GM20000 (cell line): ENCODE measurements around the gene RHPN2.
"Not testable (repeated sequence)": the region's sequence is repeated elsewhere in the genome, so short reads cannot be mapped to it uniquely, and the experiment has no call there.

Experiments used
- DNase-seq: peaks from one replicate; pipeline ENCODE4 v3.0.0; 2012; ENCODE audit warnings: low spot score
- CTCF ChIP-seq: IDR thresholded peaks from 2 replicates; pipeline ENCODE4 v1.5.1; 2012; ENCODE audit warnings: mild to moderate bottlenecking, control low read depth; ENCODE audit errors: extremely low read depth, missing control alignments

The RHPN2 gene

GRCh38 chr19:33022472-33023116 is 42.1 kb downstream of the RHPN2 start:
- TF ChIP-seq CTCF, result no peak
- DNase-seq, result no peak

- DNase-seq, result not testable (repeated sequence)
These were observed 53.8 kb downstream of the RHPN2 start for GRCh38 chr19:33010891-33011290.

DNA sequence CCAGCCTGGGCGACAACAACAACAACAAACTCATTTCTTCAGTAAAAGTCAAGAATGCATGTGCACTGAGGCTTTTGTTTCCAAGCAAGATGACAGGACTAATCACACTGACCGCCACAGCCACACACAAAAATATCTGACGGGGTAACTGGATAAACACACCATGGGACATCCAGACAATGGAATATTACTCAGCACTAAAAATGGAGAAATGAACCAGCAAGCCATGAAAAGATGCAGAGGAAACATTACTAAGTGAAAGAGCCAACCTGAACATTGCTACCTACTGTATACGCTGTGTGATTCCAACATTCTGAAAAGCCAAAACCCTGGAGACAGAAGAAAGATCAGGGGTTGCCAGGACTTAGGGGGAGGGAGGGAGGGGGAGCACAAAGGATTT is 56.0 kb downstream of the RHPN2 start:
- no peak for TF ChIP-seq CTCF
- no peak for DNase-seq

- DNase-seq, result no peak
- no peak for TF ChIP-seq CTCF
These were observed 59.2 kb downstream of the RHPN2 start for GRCh38 chr19:33005440-33005839.

DNA sequence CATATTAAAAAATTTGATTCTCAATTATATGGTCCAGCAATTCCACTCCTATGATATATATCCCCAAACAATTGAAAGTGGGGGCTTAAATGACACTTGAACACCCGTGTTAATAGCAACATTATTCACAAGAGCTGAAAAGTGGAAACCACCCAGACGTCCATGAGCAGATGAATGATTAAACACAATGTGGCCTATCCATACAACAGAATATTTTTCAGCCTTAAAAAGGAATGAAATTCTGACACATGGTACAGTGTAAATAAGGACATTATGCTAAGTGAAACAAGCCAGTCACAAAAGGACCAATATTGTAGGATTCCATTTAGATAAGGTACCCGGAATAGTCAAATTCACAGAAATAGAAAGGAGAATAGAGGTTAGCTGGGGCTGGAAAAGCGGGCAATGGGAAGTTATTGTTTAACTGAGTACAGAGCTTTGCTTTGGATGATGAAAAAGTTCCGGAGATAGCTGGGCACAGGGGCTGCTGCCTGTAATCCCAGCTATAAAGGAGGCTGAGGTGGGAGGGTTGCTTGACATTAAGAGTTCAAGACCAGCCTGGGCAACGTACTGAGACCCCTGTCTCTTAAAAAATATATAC is 61.2 kb downstream of the RHPN2 start:
- not testable (repeated sequence) for DNase-seq

DNA sequence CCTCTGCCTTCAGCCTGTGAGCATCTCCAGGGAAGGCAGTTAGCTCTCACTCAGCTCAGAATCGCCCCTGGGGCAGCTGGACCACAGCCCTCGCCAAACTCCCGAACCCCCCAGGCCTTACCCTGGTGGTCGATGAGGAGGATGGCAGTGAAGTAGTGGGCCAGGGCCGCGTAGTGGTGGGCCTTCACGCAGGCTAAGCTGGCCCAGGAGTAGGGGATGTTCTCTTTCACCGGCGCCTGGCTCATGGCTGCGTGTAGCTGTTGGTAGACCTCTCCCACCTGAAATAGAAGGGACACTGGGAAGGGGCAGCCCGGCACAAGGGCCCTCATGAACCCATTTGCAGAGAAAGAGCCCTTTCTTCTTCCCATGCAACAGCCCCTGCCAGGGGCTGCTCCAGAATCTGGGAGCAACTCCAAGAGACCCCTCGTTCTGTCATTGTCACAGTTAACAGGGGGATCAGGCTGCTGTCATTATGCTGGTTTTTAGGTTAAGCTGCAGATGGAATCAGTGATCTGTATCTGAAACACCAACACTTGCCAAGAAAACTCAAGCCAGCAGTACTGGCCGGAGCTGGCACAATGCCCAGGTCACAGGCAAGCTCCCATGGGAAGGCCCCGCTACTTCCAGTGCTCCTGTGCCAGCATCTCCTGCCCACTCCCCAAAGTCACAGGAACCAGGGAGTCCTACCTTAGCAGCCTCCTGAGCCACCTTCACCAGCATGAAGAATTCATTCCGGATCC is 62.4 kb downstream of the RHPN2 start:
- DNase-seq, result not testable (repeated sequence)

DNA sequence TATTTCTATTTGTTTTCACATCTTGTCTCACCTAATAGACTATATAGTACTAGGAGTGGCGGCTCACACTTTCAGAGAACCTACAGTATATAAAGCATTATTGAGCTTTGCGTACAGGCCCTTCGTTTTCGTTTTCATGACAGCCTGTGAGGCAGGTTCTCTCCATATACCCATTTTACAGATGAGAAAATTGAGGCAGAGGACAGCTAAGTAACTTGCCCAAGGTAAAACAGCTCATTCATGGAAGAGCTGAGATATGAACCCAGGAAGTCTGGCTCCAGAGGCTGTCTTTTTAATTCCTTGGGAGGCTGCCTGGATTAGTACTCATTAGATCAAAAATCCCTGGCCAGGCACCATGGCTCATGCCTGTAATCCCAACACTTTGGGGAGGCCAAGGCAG is 63.8 kb downstream of the RHPN2 start:
- TF ChIP-seq CTCF, result no peak
- DNase-seq, result no peak

DNA sequence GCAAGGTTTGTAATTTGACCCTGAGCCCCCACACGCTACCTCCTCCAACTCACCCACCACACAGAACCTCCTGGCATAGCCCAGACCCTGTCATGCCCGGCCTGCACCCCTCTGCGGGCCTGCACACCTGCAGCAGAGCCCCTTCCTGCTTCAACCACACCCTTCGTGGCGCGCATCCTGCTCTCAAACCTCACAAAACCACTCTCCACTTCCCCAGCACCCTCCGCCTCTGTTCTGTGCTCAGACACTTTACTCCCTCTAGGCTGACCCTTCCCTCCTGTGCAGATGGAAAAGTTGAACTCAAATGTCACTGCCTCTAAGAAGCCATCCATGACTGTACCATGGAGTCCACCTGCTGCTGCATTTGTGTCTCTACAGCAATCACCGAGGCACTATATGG is 64.2 kb downstream of the RHPN2 start:
- TF ChIP-seq CTCF, result no peak
- no peak for DNase-seq

- no peak for DNase-seq
- no peak for TF ChIP-seq CTCF
These were observed 66.0 kb downstream of the RHPN2 start for GRCh38 chr19:32998722-32999121.
